Neutrophil (primary cell): Measurements from ENCODE around the gene SSX7.

Source experiments
- H3K27ac ChIP-seq: fragments of 200-600 bp; sonication (generic); 2 replicates; pipeline ENCODE4 v1.5.1; 2016; ENCODE audit warnings: mild to moderate bottlenecking, moderate library complexity
- H3K27me3 ChIP-seq: fragments of 200-600 bp; sonication (generic); 2 replicates; pipeline ENCODE4 v1.6.0; 2016; ENCODE audit warnings: mild to moderate bottlenecking
- H3K36me3 ChIP-seq: fragments of 200-600 bp; sonication (generic); 2 replicates; pipeline ENCODE4 v1.5.1; 2017
- H3K4me1 ChIP-seq, 2 experiments: fragments of 200-600 bp in 1 of 2; sonication (generic) in 1 of 2; 1 replicate in 1 of 2; 2 replicates in 1 of 2; pipeline versions ENCODE4 v1.5.1 to v1.6.1; 2013 to 2016; ENCODE audit warnings: low read depth in 1 of 2, low read length in 1 of 2, mild to moderate bottlenecking in 1 of 2, moderate library complexity in 1 of 2; ENCODE audit not compliant: control insufficient read depth in 1 of 2, insufficient read depth in 1 of 2
- H3K4me3 ChIP-seq, 2 experiments: fragments of 200-600 bp in 1 of 2; sonication (generic) in 1 of 2; 1 replicate in 1 of 2; 2 replicates in 1 of 2; pipeline ENCODE4 v1.5.1; 2013 to 2016; ENCODE audit warnings: low read depth in 1 of 2, low read length in 1 of 2, mild to moderate bottlenecking in 1 of 2, moderate library complexity in 1 of 2
- H3K9me3 ChIP-seq: fragments of 200-600 bp; sonication (generic); 2 replicates; pipeline ENCODE4 v1.5.1; 2016
- CTCF ChIP-seq: fragments of 200-600 bp; sonication (generic); IDR thresholded peaks from 2 replicates; pipeline ENCODE4 v1.5.1; 2016; ENCODE audit warnings: antibody characterized with exemption

Gene SSX7

GRCh38 chrX:52598886-52599285 is 55.8 kb downstream of the SSX7 start:
- H3K27ac ChIP-seq: no peak overlapping the region
- H3K27me3 ChIP-seq: no peaks in the 10 kb centered on the region
- no peaks in the 10 kb centered on the region for H3K36me3 ChIP-seq
- H3K4me3 ChIP-seq: no peak overlapping the region
- TF ChIP-seq CTCF: no peak
- no peaks in the 10 kb centered on the region for H3K9me3 ChIP-seq
- H3K4me1 ChIP-seq: no peaks in the 10 kb centered on the region

GRCh38 chrX:52594658-52595057 is 60.0 kb downstream of the SSX7 start:
- Histone ChIP-seq H3K4me1 (no peaks in the 10 kb centered on the region), H3K9me3 (no peaks in the 10 kb centered on the region), H3K4me3 (no peak overlapping the region), H3K36me3 (no peaks in the 10 kb centered on the region), H3K27me3 (no peaks in the 10 kb centered on the region), H3K27ac (no peak overlapping the region)
- TF ChIP-seq CTCF: no peak
